H9 (cell line): Measurements from ENCODE around the gene CENPP. TPM values are rescaled to one million over a fixed set of nuclear protein-coding genes. Genes with fewer than 3 reads are reported as not detected.

Source experiments
- DNase-seq: peaks from one replicate; pipeline ENCODE4 v3.0.0-alpha.2; 2017
- H2AFZ ChIP-seq: one replicate; pipeline ENCODE4 v1.6.1; 2013; ENCODE audit warnings: mild to moderate bottlenecking, low read length, control low read depth, moderate library complexity
- H2AK5ac ChIP-seq: 2 replicates; pipeline ENCODE4 v1.6.1; 2013; ENCODE audit warnings: low read length, control low read depth, mixed read lengths; ENCODE audit not compliant: insufficient read length
- H2BK120ac ChIP-seq: one replicate; pipeline ENCODE4 v1.6.1; 2013; ENCODE audit warnings: low read depth, mild to moderate bottlenecking, low read length, control low read depth, inconsistent platforms; ENCODE audit not compliant: poor library complexity, severe bottlenecking
- H2BK12ac ChIP-seq: 2 replicates; pipeline ENCODE4 v1.6.1; 2013; ENCODE audit warnings: low read length, control low read depth, mixed read lengths, low read depth; ENCODE audit not compliant: insufficient read length
- H2BK15ac ChIP-seq: 2 replicates; pipeline ENCODE4 v1.6.1; 2013; ENCODE audit warnings: low read depth, low read length, control low read depth
- H2BK20ac ChIP-seq: one replicate; pipeline ENCODE4 v1.6.1; 2013; ENCODE audit warnings: low read depth, mild to moderate bottlenecking, low read length, control low read depth, inconsistent platforms; ENCODE audit not compliant: poor library complexity, severe bottlenecking
- H2BK5ac ChIP-seq: 2 replicates; pipeline ENCODE4 v1.6.1; 2013; ENCODE audit warnings: low read length, control low read depth, mixed read lengths; ENCODE audit not compliant: insufficient read length
- H3K14ac ChIP-seq: 2 replicates; pipeline ENCODE4 v1.6.1; 2013; ENCODE audit warnings: low read length, control low read depth; ENCODE audit not compliant: insufficient read depth
- H3K18ac ChIP-seq: 2 replicates; pipeline ENCODE4 v1.6.1; 2013; ENCODE audit warnings: low read depth, mild to moderate bottlenecking, mixed read lengths, low read length, control low read depth; ENCODE audit not compliant: insufficient read length
- H3K23ac ChIP-seq: 2 replicates; pipeline ENCODE4 v1.6.1; 2013; ENCODE audit warnings: low read length, control low read depth, mixed read lengths, low read depth; ENCODE audit not compliant: insufficient read length
- H3K23me2 ChIP-seq: 2 replicates; pipeline ENCODE4 v1.6.1; 2013; ENCODE audit warnings: low read depth, mild to moderate bottlenecking, mixed read lengths, low read length, control low read depth; ENCODE audit not compliant: insufficient read length, poor library complexity, severe bottlenecking
- H3K27ac ChIP-seq: 2 replicates; pipeline ENCODE4 v1.5.1; 2013; ENCODE audit warnings: low read length, control low read depth, mixed read lengths, low read depth; ENCODE audit not compliant: insufficient read length
- H3K27me3 ChIP-seq: 2 replicates; pipeline ENCODE4 v1.6.1; 2013; ENCODE audit warnings: low read length, control low read depth, inconsistent platforms; ENCODE audit not compliant: insufficient read depth
- H3K4ac ChIP-seq: 2 replicates; pipeline ENCODE4 v1.6.1; 2013; ENCODE audit warnings: low read depth, mild to moderate bottlenecking, control low read depth, inconsistent platforms, low read length, moderate library complexity
- H3K4me1 ChIP-seq: 2 replicates; pipeline ENCODE4 v1.6.1; 2013; ENCODE audit warnings: low read length, control low read depth, inconsistent platforms; ENCODE audit not compliant: insufficient read depth
- H3K4me2 ChIP-seq: 2 replicates; pipeline ENCODE4 v1.6.1; 2013; ENCODE audit warnings: low read length, control low read depth, mixed read lengths; ENCODE audit not compliant: insufficient read length, insufficient read depth
- H3K56ac ChIP-seq: 2 replicates; pipeline ENCODE4 v1.6.1; 2013; ENCODE audit warnings: low read depth, mild to moderate bottlenecking, mixed read lengths, low read length, control low read depth; ENCODE audit not compliant: insufficient read length
- H3K79me1 ChIP-seq: 2 replicates; pipeline ENCODE4 v1.6.1; 2013; ENCODE audit warnings: low read depth, mild to moderate bottlenecking, moderate library complexity, low read length, control low read depth, inconsistent platforms; ENCODE audit not compliant: insufficient read depth, poor library complexity, severe bottlenecking
- H3K79me2 ChIP-seq: 2 replicates; pipeline ENCODE4 v1.6.1; 2013; ENCODE audit warnings: low read length, control low read depth, inconsistent platforms; ENCODE audit not compliant: insufficient read depth
- H3K9ac ChIP-seq: 2 replicates; pipeline ENCODE4 v1.6.1; 2013; ENCODE audit warnings: low read length, control low read depth, mixed read lengths; ENCODE audit not compliant: insufficient read length; ENCODE audit errors: extremely low read depth
- H3K9me3 ChIP-seq: one replicate; pipeline ENCODE4 v1.6.1; 2013; ENCODE audit warnings: low read depth, low read length, inconsistent platforms; ENCODE audit not compliant: control insufficient read depth
- H3T11ph ChIP-seq: one replicate; pipeline ENCODE4 v1.6.1; 2013; ENCODE audit warnings: mild to moderate bottlenecking, low read length, control low read depth, inconsistent platforms
- H4K20me1 ChIP-seq: one replicate; pipeline ENCODE4 v1.6.1; 2013; ENCODE audit not compliant: control insufficient read depth, insufficient read length, insufficient read depth
- H4K5ac ChIP-seq: 2 replicates; pipeline ENCODE4 v1.6.1; 2013; ENCODE audit warnings: low read depth, mild to moderate bottlenecking, mixed read lengths, low read length, control low read depth; ENCODE audit not compliant: insufficient read length
- H4K8ac ChIP-seq: replicated peaks from 2 replicates; pipeline ENCODE4 v1.6.1; 2013; ENCODE audit warnings: low read length, control low read depth, mixed read lengths, low read depth; ENCODE audit not compliant: insufficient read length
- H4K91ac ChIP-seq: 2 replicates; pipeline ENCODE4 v1.6.1; 2013; ENCODE audit warnings: low read depth, mild to moderate bottlenecking, moderate library complexity, mixed read lengths, low read length, control low read depth; ENCODE audit not compliant: insufficient read length
- H3K27ac Mint-ChIP-seq, 3 experiments: 2 replicates in 2 of 3; 3 replicates in 1 of 3; pipeline ENCODE4 v1.8.0; 2020 to 2021; ENCODE audit warnings: mixed read lengths in 3 of 3, mild to moderate bottlenecking in 1 of 3, moderate library complexity in 1 of 3
- H3K27me3 Mint-ChIP-seq: 2 replicates; pipeline ENCODE4 v1.8.0; 2021; ENCODE audit warnings: low read depth, mild to moderate bottlenecking, moderate library complexity, mixed read lengths
- H3K36me3 Mint-ChIP-seq, 3 experiments: 2 replicates in 2 of 3; 3 replicates in 1 of 3; pipeline ENCODE4 v1.8.0; 2020 to 2021; ENCODE audit warnings: low read depth in 3 of 3, mixed read lengths in 3 of 3; ENCODE audit not compliant: insufficient read depth in 1 of 3
- H3K4me1 Mint-ChIP-seq, 2 experiments: 2 replicates each; pipeline ENCODE4 v1.8.0; 2020; ENCODE audit warnings: mixed read lengths in 2 of 2
- H3K4me3 Mint-ChIP-seq, 2 experiments: 2 replicates in 1 of 2; 3 replicates in 1 of 2; pipeline ENCODE4 v1.8.0; 2020 to 2021; ENCODE audit warnings: mild to moderate bottlenecking in 2 of 2, mixed read lengths in 2 of 2, moderate library complexity in 1 of 2
- H3K9me3 Mint-ChIP-seq, 2 experiments: 2 replicates in 1 of 2; 3 replicates in 1 of 2; pipeline ENCODE4 v1.8.0; 2020; ENCODE audit warnings: mild to moderate bottlenecking in 2 of 2, mixed read lengths in 2 of 2, moderate library complexity in 1 of 2
- WGBS: extraction: QIAGEN DNeasy Blood & Tissue Kit; methylation state at CpG from one replicate; pipeline ENCODE4 v1.1.7; 2013; ENCODE audit warnings: missing lambda C conversion rate, low lambda C conversion rate, mixed read lengths; ENCODE audit not compliant: insufficient read length; ENCODE audit errors: extremely low coverage; 5-methylcytosine and 5-hydroxymethylcytosine counted together
- total RNA-seq: library from RNA; stranded (reverse); gene quantifications from 2 replicates; pipeline ENCODE4 v1.2.1, GENCODE V29; 2021
- TF ChIP-seq, protein P1 (sequence below): fragments of 200-600 bp; sonication (generic); conservative IDR thresholded peaks from 3 replicates; pipeline ENCODE4 v1.8.0; 2021; ENCODE audit warnings: antibody characterized with exemption, mild to moderate bottlenecking

The CENPP gene
- total RNA-seq, 1 experiment from 2014 or later = 9.1 TPM

GRCh38 chr9:92535940-92536850 is 210.4 kb downstream of the CENPP start, which contains the start of gene ECM2:
Gene ECM2 (minus strand): TSS chr9:92535990. CDS start chr9:92522866, 13,124 bp downstream.
- Histone ChIP-seq H4K5ac (no peak within 1 kb of the TSS), H2BK15ac (no peak within 1 kb of the TSS), H3K27me3 (no peaks in the 10 kb centered on the region), H3K4me2 (no peak within 1 kb of the TSS), H3K9me3 (no peaks in the 10 kb centered on the region), H2BK20ac (no peak within 1 kb of the TSS), H3K27ac (no peak within 1 kb of the TSS), H3K14ac (no peak within 1 kb of the TSS), H3K56ac (no peak within 1 kb of the TSS), H3K18ac (no peak within 1 kb of the TSS), H3K23ac (no peak within 1 kb of the TSS), H3K4ac (no peak within 1 kb of the TSS), H3K79me2 (no peaks in the 10 kb centered on the region), H3K9ac (no peak within 1 kb of the TSS), H3T11ph (no peak within 1 kb of the TSS), H4K91ac (no peak within 1 kb of the TSS), H2BK12ac (no peak within 1 kb of the TSS), H2BK120ac (no peak within 1 kb of the TSS), H2AFZ (no peak within 1 kb of the TSS), H2AK5ac (no peak within 1 kb of the TSS), H3K23me2 (no peaks in the 10 kb centered on the region), H2BK5ac (no peak within 1 kb of the TSS), H3K4me1 (no peaks in the 10 kb centered on the region), H4K8ac (no peak within 1 kb of the TSS), H4K20me1 (no peaks in the 10 kb centered on the region), H3K79me1 (no peaks in the 10 kb centered on the region)
- no CpG with 5 or more reads among the region's 7 CpGs for WGBS
- H3K36me3 Mint-ChIP-seq = no peaks in the 10 kb centered on the region
- DNase-seq = no peak
- no peak within 1 kb of the TSS for H3K4me3 Mint-ChIP-seq
- H3K9me3 Mint-ChIP-seq = no peaks in the 10 kb centered on the region
- TF ChIP-seq, protein P1, sequence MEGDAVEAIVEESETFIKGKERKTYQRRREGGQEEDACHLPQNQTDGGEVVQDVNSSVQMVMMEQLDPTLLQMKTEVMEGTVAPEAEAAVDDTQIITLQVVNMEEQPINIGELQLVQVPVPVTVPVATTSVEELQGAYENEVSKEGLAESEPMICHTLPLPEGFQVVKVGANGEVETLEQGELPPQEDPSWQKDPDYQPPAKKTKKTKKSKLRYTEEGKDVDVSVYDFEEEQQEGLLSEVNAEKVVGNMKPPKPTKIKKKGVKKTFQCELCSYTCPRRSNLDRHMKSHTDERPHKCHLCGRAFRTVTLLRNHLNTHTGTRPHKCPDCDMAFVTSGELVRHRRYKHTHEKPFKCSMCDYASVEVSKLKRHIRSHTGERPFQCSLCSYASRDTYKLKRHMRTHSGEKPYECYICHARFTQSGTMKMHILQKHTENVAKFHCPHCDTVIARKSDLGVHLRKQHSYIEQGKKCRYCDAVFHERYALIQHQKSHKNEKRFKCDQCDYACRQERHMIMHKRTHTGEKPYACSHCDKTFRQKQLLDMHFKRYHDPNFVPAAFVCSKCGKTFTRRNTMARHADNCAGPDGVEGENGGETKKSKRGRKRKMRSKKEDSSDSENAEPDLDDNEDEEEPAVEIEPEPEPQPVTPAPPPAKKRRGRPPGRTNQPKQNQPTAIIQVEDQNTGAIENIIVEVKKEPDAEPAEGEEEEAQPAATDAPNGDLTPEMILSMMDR = no peak
- H3K27me3 Mint-ChIP-seq = no peaks in the 10 kb centered on the region
- H3K4me1 Mint-ChIP-seq = peaks cover 0 to 13% of the 10 kb centered on the region in 2 experiments; a peak in 2 of 4 replicates
- peak within 1 kb of the TSS in 2 of 3 experiments; percentile 36 to 77; a peak in 3 of 7 replicates for H3K27ac Mint-ChIP-seq
